Urothelium cell line (cell line): Measurements from ENCODE around the gene PRRC2A.

ENCODE experiments used
- DNase-seq: peaks from one replicate; pipeline ENCODE4 v3.0.0; 2011; ENCODE audit warnings: low spot score, mixed read lengths
- FAIRE-seq: peaks from 2 replicates; lab custom pipeline; 2011; peaks lifted over from hg19 to GRCh38; lab: Jason Lieb, UNC

The PRRC2A gene

DNA sequence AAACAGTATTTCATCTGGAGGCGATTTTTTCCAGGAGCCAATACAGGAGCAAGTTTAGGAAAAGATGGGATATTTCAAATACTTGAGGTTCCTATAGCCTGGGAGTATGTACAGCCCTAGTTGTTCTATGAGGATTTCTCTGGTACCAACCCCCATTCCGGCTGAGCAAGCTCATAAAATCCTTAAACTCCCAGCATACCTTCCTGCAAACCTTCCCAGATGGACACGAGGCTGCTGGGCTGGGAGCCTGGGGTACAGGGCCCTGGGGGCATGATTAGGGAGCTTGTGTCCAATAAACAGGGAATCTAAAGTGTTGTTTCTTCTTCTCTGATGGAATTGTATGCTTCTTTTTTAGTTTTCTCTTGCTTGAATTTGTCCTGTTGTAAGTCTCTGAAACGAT lies 1.5 kb downstream of the PRRC2A start:
- DNase-seq (no peak), FAIRE-seq (no peak)

DNA sequence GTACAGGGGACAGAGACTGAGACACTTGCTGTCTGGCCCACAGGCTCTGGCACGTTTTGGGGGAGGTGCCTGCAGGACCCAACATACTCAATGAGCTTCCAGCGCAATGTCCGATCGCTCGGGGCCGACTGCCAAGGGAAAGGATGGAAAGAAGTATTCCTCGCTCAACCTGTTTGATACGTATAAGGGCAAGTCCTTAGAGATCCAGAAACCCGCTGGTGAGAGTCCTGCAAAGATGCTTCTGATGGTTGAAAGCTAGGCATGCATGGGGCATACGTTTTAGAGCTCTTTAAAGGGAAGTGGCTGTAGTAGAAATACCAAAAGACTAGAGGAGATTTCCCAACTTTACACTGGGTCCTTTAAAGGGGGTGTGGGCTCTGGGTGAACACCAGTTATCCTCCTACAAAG lies 2.2 kb downstream of the PRRC2A start:
- FAIRE-seq: no peak
- no peak for DNase-seq

DNA sequence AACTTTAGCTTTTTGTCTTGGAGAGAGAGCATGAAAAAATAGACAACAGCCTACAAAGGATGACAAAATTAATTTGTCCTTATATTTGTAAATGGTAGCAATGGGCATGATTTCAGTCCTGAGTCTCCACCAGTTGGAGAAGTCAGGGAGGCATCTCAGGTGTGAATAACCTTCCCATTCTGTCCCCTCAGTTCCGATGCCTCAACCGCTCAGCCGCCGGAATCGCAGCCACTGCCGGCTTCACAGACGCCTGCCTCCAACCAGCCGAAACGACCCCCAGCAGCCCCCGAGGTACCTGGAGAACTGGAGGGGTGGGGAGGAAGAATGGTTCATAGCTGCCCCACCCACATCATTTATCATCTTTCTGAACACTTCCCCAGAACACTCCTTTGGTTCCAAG lies 3.6 kb downstream of the PRRC2A start:
- FAIRE-seq: no peak
- DNase-seq: no peak

DNA sequence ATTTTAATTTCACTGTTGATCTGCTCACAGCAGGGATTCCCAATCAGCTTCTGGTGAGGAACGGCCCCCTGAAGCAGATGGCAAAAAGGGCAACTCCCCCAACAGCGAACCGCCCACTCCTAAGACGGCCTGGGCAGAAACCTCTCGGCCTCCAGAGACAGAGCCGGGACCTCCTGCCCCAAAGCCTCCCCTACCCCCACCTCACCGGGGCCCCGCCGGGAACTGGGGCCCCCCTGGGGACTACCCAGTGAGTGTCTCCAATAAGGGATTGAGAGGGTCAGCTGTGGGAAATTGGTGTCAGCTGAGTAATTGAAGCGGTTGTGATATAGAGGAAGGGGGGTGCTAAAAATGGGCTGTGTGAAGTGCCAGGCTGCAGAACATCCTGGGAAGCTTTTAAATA lies 6.4 kb downstream of the PRRC2A start:
- DNase-seq (no peak), FAIRE-seq (no peak)

DNA sequence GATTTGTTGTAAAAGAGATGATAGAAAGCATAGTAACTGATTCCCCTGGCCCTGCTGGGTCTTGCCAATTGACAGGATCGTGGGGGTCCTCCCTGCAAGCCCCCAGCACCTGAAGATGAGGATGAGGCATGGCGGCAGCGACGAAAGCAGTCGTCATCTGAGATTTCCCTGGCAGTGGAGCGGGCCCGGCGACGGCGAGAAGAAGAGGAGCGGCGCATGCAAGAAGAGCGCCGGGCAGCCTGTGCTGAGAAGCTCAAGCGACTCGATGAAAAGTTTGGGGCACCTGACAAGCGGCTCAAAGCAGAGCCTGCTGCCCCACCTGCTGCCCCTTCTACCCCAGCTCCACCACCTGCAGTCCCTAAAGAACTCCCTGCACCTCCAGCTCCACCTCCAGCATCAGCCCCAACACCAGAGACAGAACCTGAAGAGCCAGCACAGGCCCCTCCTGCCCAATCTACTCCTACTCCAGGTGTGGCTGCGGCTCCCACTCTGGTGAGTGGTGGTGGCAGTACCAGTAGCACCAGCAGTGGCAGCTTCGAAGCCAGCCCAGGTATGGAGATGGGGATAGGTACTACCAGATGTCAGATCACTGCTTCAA lies 7.3 kb downstream of the PRRC2A start:
- FAIRE-seq (no peak), DNase-seq (no peak)

DNA sequence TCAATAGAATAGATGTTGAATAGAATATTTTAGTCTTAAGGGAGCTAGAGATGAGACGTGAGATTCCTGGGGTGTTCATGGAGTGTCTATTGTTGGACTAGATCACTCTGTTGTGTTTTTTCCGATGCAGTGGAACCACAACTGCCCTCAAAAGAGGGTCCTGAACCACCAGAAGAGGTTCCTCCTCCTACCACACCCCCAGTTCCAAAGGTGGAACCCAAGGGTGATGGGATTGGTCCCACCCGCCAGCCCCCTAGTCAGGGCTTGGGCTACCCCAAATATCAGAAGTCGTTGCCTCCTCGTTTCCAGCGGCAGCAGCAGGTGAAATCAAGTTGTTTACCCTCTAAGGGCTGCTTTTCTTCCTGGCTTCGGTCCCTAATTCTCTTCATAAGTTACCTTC lies 8.5 kb downstream of the PRRC2A start:
- DNase-seq (no peak), FAIRE-seq (no peak)

DNA sequence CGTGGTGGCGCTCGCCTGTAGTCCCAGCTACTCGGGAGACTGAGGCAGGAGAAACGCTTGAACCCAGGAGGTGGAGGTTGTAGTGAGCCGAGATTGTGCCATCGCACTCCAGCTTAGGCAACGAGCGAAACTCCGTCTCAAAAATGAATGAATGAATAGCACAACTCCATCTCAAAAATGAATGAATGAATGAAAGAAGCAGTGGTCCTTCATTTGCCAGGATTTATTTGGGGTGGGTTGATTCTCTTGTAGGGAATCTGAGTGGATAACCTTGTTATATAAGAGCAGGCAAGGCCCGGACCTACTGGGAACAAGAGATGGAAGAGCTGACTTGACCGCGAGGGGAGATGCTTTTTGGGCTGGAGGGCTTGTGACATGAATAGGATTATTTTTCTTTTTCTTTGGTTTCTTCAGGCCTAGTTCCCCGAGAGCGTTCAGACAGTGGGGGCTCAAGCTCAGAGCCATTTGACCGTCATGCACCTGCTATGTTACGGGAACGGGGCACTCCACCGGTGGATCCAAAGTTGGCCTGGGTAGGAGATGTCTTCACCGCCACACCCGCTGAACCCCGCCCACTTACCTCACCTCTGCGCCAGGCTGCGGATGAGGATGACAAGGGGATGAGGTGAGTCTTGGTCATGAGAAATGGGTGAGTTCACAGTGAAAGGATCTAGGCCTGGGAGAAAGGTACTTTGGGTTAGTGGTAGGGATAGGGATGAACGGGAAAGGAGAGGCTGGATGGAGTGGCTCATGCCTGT lies 9.8 kb downstream of the PRRC2A start:
- FAIRE-seq: no peak
- DNase-seq: no peak

DNA sequence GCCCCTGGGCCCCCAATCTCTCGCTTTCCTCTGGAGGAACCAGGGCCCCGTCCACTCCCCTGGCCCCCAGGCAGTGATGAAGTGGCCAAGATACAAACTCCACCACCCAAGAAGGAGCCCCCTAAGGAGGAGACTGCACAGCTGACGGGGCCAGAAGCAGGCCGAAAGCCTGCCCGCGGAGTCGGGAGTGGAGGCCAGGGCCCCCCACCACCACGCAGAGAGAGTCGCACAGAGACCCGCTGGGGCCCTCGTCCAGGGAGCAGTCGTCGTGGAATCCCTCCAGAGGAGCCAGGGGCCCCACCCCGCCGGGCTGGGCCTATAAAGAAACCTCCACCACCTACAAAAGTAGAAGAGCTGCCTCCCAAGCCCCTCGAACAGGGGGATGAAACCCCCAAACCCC lies 10.7 kb downstream of the PRRC2A start:
- no peak for FAIRE-seq
- no peak for DNase-seq

DNA sequence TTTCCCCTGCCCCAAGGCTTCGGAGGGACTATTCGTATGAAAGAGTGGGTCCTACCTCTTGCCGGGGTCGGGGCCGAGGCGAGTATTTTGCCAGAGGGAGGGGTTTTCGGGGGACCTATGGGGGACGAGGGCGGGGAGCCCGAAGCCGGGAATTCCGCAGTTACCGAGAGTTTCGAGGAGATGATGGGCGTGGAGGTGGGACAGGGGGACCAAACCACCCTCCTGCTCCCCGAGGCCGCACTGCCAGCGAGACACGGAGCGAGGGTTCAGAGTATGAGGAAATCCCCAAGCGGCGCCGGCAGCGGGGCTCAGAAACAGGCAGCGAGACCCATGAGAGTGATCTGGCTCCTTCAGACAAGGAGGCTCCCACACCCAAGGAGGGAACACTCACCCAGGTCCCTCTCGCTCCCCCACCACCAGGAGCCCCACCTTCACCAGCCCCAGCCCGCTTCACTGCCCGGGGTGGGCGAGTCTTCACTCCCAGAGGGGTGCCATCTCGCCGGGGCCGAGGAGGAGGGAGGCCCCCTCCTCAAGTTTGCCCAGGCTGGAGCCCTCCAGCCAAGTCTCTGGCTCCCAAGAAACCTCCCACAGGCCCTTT lies 11.3 kb downstream of the PRRC2A start:
- DNase-seq: no peak
- FAIRE-seq: no peak

DNA sequence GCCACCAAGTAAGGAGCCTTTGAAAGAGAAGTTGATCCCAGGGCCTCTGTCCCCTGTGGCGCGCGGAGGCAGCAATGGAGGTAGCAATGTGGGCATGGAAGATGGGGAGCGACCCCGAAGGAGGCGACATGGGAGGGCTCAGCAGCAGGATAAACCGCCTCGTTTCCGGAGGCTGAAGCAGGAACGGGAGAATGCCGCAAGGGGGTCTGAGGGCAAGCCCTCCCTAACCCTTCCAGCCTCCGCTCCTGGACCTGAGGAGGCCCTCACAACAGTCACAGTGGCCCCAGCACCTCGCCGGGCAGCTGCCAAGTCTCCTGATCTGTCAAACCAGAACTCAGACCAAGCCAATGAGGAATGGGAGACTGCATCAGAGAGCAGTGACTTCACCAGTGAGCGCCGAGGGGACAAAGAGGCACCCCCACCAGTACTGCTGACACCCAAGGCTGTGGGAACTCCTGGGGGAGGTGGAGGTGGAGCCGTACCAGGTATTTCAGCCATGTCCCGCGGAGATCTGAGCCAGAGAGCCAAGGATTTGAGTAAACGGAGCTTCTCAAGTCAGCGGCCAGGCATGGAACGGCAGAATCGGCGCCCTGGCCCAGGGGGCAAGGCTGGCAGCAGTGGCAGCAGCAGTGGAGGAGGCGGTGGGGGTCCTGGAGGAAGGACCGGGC lies 11.9 kb downstream of the PRRC2A start:
- FAIRE-seq (no peak), DNase-seq (no peak)

DNA sequence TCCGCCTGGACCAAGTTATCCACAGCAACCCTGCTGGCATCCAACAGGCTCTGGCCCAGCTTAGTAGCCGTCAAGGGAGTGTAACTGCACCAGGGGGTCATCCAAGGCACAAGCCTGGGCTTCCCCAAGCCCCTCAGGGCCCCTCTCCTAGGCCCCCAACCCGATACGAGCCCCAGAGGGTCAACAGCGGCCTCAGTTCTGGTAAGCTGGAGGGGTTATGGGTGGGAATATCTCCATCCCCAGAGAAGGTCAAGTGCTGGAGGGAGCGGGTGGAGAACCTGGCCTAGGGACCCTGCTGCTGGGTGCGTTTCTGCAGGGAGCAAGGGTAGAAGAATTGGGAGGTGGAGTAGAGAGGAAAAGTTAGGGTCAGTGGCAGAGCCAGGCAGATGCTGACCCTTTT lies 12.9 kb downstream of the PRRC2A start:
- DNase-seq: no peak
- FAIRE-seq: no peak

DNA sequence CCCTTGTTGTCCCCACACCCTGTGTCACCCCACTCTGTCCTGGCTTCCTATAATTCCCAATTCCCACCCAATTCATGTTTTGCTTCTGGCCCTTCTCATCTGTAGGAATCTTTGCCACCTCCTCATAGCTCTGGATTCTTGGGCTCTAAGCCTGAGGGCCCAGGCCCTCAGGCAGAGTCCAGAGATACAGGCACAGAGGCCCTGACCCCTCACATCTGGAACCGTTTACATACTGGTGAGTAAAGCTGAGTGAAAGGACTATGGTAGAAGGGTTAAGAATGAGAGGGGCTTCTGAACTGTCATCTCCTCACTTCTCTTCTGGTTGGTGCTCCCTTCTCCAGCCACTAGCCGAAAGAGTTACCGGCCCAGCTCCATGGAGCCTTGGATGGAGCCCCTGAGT lies 13.6 kb downstream of the PRRC2A start:
- no peak for FAIRE-seq
- no peak for DNase-seq

DNA sequence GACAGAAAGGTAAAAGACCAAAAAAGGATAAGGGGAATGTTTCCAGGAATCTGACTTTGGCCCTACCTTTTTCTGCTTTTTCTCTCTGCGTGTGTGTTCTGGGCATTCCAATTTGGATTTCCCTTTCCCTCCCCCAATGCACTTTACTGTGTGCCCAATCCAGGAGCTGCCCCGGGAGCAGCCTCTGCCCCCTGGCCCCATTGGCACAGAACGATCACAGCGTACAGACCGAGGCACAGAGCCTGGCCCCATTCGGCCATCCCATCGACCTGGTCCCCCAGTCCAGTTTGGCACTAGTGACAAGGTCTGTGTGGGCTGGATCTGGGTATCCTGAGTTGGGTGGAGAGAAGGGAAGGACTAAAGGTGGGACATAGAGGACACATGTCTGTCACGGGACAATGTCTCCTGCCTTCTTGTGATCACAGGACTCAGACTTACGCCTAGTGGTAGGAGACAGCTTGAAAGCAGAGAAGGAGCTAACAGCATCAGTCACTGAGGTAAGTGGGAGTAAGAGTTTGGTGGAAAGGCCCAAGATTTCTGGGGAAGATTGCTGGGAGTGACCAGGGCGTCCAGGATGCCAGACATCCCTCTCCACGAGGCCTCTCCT lies 14.6 kb downstream of the PRRC2A start:
- no peak for FAIRE-seq

DNA sequence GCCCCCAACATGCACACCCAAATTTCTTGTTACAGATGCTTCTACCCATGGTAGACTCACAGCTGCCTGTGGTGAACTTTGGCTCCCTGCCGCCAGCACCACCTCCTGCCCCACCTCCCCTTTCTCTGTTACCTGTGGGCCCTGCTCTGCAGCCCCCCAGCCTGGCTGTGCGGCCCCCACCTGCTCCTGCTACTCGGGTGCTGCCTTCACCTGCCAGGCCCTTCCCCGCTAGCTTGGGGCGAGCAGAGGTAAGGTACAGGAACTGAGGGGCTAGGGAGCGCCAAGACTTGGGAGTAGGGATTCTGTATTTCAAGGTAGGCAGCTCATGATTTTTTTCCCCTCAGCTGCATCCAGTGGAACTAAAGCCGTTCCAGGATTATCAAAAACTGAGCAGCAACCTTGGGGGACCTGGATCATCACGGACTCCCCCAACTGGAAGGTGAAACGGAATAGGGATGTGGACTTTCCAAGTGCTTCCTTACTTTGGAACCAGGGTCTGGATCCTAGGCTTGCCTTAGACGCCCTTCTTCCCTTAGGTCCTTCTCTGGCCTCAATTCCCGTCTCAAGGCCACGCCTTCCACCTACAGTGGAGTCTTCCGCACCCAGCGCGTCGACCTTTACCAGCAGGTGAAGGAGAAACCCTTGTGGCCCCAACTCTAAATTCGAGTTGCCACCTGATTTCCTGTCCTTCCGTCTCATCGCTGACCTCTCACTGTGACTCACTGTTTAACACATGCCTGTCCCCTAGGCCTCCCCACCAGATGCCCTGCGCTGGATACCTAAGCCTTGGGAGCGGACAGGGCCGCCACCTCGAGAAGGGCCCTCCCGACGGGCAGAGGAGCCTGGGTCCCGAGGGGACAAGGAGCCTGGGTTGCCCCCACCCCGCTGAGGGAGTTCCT lies 16.4 kb downstream of the PRRC2A start:
- DNase-seq: no peak
- no peak for FAIRE-seq

More for the DNA sequence above, 14.6 kb downstream of the PRRC2A start:
- no peak for DNase-seq

DNA sequence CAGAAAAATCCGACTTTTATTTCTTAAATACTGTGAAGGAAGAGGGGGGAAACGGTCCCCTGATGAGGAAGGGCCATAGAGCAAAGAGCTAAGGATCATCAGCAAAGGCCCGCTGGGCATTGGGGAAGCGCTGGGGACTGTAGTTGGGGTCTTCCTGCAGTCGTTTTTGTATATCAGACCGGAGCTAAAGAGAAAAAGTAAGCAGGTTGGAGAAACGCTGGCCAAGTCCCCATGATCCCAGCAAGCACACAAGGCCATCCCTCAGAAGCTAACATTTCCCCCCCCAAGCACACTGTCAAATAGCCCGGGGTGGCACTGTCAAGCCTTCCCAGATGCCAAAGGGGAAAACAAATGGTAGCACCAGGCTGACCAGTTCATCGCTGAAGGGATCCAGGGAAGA lies 18.5 kb downstream of the PRRC2A start:
- no peak for FAIRE-seq
- DNase-seq: no peak

DNA sequence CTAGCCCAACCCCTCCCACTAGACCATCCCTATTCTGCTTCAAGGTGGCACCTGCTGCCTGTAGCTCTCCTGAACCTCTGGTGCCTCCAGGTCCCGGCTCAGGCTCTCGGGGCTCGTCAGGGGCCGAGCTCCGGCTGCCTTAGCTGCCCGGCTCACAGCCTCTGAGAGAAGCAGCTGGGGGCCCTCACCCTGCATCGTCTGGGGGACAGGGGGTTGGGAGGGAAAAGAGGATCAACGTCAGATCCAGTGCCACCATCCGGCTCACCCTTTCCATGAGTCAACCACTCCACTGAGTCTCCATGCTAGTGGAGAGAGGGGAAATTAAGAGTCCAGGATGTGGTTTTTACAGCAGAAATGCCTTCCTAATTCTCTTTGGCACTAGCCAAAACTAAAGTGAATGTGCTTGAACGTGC lies 18.9 kb downstream of the PRRC2A start:
- FAIRE-seq (no peak), DNase-seq (no peak)

DNA sequence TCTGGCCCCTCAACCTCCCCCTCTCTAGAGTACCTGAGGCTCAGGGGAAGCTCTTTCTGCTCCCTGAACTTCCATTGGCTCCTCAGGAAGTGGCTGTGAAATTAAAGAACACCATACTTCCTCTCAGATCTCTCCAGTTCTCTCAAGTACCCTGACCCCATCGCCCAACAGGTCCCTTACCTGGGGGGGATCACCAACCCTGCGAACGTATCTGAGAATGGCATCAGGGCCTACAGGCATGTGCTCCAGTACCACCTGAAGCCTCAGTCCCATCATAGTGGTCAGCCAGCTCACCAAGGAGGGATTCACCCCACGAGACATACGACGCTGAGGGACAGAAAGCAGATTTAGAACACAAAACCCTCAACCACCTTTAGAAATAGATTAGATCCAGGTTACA lies 20.1 kb downstream of the PRRC2A start:
- DNase-seq (no peak), FAIRE-seq (no peak)

DNA sequence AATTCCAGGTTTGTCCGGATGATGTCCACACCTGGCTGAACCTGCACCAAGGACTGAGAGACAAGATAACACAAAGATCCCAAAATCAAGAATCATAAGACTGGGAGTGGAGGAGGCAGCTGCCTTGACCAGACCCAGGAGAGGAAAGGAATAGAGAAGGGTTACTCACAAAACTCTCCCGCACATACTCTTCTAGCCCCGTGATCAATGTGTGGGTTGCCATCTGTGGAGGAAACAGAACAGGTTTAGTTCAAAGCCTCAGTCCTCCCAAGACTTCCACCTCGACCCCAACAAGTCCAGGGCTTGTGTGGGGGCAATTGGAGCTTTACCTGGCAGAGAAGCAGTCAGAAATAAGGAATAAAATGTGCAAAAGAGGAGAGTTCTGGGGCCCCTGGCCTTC lies 20.9 kb downstream of the PRRC2A start:
- no peak for FAIRE-seq
- DNase-seq: no peak

DNA sequence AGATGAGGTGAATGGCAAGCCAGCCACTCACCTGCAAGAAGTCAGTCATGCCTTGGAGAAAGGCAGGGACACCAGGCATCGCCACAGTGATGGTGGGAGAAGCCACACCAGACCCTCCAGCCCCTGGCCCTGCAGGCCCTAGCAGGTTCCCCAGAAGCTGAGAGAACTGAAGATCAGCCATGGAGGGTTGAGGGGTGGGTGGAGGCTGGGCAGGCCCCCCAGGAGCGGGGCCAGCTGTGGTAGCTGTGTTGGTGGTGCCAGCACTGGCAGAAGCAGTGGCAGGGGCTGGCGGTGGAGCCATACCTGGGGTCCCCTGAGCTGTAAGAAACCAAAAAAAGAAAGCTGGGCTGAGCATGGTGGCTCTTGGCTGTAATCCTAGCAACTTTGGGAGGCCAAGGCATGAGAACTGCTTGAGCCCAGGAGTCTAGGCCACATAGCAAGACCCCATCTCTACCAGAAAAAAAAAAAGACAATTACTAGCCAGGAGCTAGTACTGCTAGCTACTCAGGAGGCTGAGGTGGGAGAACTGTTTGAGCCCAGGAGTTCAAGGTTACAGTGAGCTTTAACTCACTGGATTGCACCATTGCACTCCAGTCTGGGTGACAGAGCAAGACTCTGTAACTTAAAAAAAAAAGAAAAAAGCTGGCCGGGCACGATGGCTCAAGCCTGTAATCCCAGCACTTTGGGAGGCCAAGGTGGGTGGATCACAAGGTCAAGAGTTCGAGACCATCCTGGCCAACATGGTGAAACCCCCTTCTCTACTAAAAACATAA lies 22.5 kb downstream of the PRRC2A start:
- DNase-seq: no peak
- no peak for FAIRE-seq
